ENCODE measurements around the gene ELMO3.

ELMO3 gene

DNA sequence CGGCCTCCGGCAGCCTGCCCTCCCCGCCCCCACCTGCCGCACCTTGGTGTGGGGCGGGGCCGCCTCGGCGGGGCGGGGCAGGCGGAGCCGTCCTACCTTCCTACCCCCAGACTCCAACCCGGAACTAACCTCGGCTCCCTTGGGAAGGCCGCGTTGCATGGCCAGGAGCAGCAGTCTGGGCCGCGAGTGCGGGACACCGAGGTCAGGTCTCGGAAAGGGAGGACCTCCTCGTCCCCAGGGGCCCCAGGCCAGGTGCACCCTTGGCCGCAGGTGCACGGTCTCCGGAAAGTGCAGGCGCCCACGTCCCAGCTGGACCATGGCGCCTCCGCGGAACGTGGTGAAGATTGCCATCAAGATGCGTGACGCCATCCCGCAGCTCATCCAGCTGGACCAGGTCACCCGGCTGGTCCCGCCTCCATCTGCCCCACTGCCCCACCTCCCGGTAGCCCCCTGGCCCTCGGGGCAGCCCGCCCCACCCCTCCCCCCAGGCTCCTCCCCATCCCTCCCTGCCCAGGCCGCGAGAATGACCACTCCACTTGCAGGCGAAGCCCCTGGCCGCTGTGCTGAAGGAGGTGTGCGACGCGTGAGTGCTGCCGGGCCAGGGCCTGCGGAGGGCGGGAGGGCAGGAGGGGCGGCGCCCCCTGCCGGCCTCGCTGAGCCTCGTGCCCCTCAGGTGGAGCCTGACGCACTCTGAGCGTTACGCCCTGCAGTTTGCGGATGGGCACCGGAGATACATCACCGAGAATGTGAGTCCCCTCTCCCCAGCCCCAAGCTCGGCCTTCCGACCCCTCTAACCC, at the start of gene ELMO3:
ELMO3 (plus strand) TSS at position 121 of the 797 bp plus-strand sequence; CDS start at position 317, 196 bp downstream.
- DNase-seq, result no peak

DNA sequence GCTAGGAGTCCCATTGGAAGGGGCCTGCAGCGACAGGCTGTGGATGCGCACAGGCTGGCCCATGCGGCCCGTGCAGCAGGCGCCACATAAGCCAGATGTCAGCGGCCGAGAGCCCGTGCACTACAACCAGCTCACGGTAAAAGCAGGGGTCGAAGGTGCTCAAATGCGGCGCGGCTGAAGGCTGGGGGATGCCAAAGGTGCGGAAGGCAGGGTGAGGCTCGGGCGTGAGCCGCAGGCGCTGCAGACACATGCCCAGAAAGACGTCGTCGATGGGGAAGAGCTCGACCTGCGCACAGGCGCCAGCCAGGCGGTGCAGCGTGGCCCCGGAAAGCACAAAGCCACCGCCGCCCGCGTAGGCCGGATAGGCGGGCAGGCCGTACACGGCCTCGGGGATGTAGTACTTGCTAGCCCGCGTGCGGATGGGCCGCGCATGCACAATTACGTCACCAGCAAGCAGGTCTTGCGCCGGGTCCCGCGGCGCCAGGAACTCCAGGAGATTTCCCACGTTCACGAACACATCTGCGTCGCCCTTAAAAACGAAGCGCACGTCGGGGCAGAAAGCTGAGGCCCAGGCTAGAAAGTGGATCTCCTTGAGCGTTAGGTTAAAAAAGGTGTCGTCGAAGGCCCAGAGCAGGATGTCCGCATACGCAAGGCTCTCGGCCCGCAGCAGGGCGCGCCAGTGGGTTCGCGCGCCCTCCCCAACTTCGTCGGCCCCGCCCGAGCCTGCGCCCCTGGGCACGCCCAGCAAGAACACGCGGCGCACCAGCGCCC, 49.5 kb upstream of the ELMO3 start:
- no peak for DNase-seq

GRCh38 chr16:67150047-67150832, 48.7 kb upstream of the ELMO3 start:
- peak; percentile 55 to 61 for DNase-seq

GRCh38 chr16:67150833-67151396, 48.0 kb upstream of the ELMO3 start, which contains the start of gene B3GNT9:
Gene B3GNT9, minus strand, starts transcription at chr16:67150998. Its CDS starts 513 bp downstream, at chr16:67150485.
- peak in 1 of 2 donors; percentile 61 for DNase-seq

GRCh38 chr16:67151431-67152097, 47.4 kb upstream of the ELMO3 start:
- no peak for DNase-seq

GRCh38 chr16:67154578-67155294, 44.2 kb upstream of the ELMO3 start:
- DNase-seq, result no peak

DNA sequence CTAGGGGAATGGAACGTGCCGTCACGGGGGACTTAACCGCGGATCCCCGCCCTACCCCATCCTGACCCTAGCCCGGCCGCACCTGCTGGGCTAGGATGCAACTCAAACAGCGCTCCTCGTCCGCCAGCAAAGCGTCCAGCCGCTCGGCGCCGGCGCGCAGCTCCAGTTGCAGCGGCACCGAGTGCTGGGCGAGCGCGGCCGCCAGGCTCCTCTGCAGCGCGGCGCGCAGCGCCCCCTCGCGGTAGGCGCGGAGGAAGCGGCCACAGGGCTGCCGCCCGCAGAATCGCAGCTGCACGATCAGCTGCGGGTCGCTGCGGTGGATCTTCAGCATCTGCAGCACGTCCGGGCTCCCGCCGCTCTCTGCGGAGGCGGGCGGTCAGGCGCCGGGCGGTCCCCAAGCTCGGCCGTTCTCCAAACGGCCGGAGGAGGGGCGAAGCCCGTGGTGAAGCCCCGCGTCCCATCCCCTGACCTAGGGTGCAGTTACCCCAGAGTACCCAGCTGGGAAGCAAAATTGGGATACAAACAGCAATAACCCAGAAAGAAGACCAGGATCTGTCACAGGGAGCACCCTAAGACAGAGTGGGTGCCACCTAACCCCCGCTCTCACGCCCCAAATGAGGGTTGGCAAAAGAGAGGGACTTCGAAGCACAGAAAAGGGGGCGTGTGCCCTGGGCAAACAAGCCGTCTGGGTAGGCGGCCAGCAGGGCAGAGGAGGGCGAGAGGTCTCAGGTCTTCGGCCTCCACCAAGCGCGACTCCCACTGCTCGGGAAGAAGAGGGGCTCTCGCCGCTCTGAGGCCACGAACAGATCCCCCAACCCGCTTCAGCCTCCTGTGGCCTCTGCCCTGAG, 43.4 kb upstream of the ELMO3 start:
- peak; percentile 85 to 86 for DNase-seq

DNA sequence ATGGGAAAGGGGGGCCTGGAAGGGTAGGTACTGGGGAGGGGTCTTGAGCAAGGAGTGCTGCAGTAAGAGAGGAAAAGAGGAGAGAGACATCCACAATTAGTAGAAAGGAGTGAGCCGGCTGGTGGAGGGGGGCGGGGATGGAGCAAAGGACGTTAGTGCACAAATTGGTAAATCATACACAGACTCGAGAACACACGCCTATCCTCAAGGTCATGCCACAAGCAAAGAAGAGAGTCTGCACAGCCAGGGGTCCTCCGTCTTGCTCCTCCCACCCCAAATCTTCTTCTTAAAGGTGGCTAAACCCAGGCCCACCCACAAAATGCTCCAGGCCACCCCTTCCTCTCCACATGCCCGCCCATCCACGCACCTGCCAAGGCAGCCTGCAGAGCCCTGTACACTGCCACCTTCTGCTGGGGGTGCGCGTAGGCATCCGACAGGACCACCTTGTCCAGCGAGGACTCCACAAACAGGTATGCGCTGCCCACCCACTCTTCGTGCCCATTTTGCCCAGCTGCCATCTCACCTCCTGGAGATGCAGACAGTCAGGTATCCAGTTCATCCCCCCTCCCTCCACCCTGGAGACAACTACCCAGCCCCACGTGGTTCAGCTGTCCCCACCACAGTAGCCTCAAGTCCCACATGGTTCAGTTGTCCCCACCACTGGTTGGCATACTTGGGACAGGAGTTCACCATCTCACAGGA, 42.6 kb upstream of the ELMO3 start:
- DNase-seq, result no peak

GRCh38 chr16:67157106-67157748, 41.7 kb upstream of the ELMO3 start:
- DNase-seq, result no peak

GRCh38 chr16:67157892-67158635, 40.9 kb upstream of the ELMO3 start:
- no peak for DNase-seq

- DNase-seq, result peak; percentile 76 to 81
These were observed 40.0 kb upstream of the ELMO3 start for GRCh38 chr16:67158637-67159600.

DNA sequence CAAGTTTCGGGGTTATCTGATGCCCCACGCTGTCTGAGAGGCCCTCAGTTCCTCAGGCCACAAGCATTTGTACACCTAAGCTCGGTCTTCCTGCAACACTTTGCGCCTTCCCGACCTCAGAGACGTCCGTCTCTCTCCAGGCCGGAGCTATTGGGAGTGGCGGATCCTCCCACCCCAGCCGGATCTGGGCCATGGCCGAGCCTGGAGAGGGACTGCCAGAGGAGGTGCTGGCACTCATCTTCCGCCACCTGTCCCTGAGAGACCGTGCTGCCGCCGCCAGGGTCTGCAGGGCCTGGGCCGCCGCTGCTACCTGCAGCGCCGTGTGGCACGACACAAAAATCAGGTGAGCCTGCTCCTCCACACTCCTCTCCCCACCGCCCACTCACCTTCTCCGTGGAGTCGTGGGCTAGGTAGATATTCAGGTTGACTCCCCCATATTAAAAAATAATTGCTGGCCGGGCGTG, 37.3 kb upstream of the ELMO3 start:
- DNase-seq, result no peak

GRCh38 chr16:67162506-67163163, 36.3 kb upstream of the ELMO3 start:
- DNase-seq, result no peak

DNA sequence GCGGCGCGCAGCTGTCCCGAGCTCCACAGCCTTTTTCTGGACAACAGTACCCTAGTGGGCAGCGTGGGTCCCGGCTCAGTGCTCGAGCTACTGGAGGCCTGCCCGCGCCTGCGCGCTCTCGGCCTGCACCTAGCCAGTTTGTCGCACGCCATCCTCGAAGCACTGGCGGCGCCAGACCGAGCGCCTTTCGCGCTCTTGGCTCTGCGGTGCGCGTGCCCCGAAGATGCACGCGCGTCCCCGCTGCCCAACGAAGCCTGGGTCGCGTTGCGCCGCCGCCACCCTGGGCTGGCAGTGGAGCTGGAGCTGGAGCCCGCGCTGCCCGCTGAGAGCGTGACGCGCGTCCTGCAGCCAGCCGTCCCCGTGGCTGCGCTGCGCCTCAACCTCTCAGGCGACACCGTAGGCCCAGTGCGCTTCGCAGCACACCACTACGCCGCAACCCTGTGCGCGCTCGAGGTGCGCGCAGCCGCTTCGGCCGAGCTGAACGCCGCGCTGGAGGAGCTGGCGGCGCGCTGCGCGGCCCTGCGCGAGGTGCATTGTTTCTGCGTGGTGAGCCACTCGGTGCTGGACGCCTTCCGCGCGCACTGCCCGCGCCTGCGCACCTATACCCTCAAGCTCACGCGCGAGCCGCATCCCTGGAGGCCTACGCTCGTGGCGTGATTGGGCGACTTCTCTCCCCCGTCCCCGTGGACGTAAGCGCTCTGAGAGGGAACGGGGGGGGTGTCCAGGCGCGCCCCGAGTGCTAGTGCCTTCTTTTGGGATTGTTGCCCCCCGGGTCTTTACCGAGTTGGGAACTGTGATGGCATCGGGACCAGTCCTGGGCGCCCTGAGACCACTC, 35.5 kb upstream of the ELMO3 start:
- peak in 1 of 2 donors; percentile 65 for DNase-seq

GRCh38 chr16:67163999-67164558, 34.9 kb upstream of the ELMO3 start:
- DNase-seq, result no peak

All from stimulated activated CD4-positive, alpha-beta T cell treated with anti-CD3 and anti-CD28 coated beads, Interleukin-2, amount 100 ng/mL, for 24 hours (primary cell).